KOPT-K1 (cell line): Measurements from ENCODE around the gene FUZ.

ENCODE experiments used
- H3K27ac ChIP-seq: fragments of 200-600 bp; sonication (generic); 2 replicates; pipeline ENCODE4 v1.5.1; 2016; ENCODE audit warnings: antibody characterized with exemption, mild to moderate bottlenecking, low read depth, low read length; ENCODE audit not compliant: poor library complexity, severe bottlenecking
- H3K36me3 ChIP-seq: fragments of 200-600 bp; sonication (generic); 2 replicates; pipeline ENCODE4 v1.5.1; 2017; ENCODE audit warnings: antibody characterized with exemption, mild to moderate bottlenecking, low read length, moderate library complexity; ENCODE audit not compliant: insufficient read depth
- H3K9me3 ChIP-seq: fragments of 200-600 bp; sonication (generic); 2 replicates; pipeline ENCODE4 v1.5.1; 2017; ENCODE audit warnings: antibody characterized with exemption, low read length, mild to moderate bottlenecking; ENCODE audit not compliant: insufficient read depth, poor library complexity, severe bottlenecking

The FUZ gene

GRCh38 chr19:49855277-49855675 lies 42.2 kb upstream of the FUZ start:
- Histone ChIP-seq H3K27ac (no peak overlapping the region), H3K9me3 (no peaks in the 10 kb centered on the region), H3K36me3 (peaks cover 63% of the 10 kb centered on the region)

GRCh38 chr19:49854378-49855263 lies 41.5 kb upstream of the FUZ start:
- Histone ChIP-seq H3K27ac (no peak overlapping the region), H3K9me3 (no peaks in the 10 kb centered on the region), H3K36me3 (peaks cover 57% of the 10 kb centered on the region)

GRCh38 chr19:49853852-49854377 lies 40.8 kb upstream of the FUZ start:
- Histone ChIP-seq H3K9me3 (no peaks in the 10 kb centered on the region), H3K27ac (no peak overlapping the region), H3K36me3 (peaks cover 52% of the 10 kb centered on the region)

GRCh38 chr19:49852631-49853126 lies 39.6 kb upstream of the FUZ start:
- Histone ChIP-seq H3K27ac (no peak overlapping the region), H3K9me3 (no peaks in the 10 kb centered on the region), H3K36me3 (peaks cover 40% of the 10 kb centered on the region)

GRCh38 chr19:49851456-49852259 lies 38.6 kb upstream of the FUZ start:
- Histone ChIP-seq H3K27ac (peak overlapping the region; percentile 87), H3K36me3 (peaks cover 30% of the 10 kb centered on the region), H3K9me3 (no peaks in the 10 kb centered on the region)

- H3K27ac ChIP-seq: peak within 1 kb of the TSS; percentile 87
- H3K36me3 ChIP-seq: peaks cover 20% of the 10 kb centered on the region
- no peaks in the 10 kb centered on the region for H3K9me3 ChIP-seq
These were observed 37.6 kb upstream of the FUZ start, which contains the start of gene PTOV1 for GRCh38 chr19:49850487-49851342. Gene PTOV1 (plus strand): TSS chr19:49851159.

GRCh38 chr19:49850221-49850486 lies 37.1 kb upstream of the FUZ start:
- Histone ChIP-seq H3K27ac (peak overlapping the region; percentile 87), H3K9me3 (no peaks in the 10 kb centered on the region), H3K36me3 (peaks cover 14% of the 10 kb centered on the region)

- peak overlapping the region; percentile 87 for H3K27ac ChIP-seq
- H3K9me3 ChIP-seq: no peaks in the 10 kb centered on the region
- peaks cover 10% of the 10 kb centered on the region; the same call in 1 of the 2 replicates for H3K36me3 ChIP-seq
These were observed 36.5 kb upstream of the FUZ start for GRCh38 chr19:49849433-49850220.

GRCh38 chr19:49848938-49849337 lies 35.8 kb upstream of the FUZ start:
- no peak overlapping the region for H3K27ac ChIP-seq
- no peaks in the 10 kb centered on the region for H3K9me3 ChIP-seq
- H3K36me3 ChIP-seq: peaks cover 3% of the 10 kb centered on the region; the same call in 1 of the 2 replicates

- Histone ChIP-seq H3K36me3 (no peaks in the 10 kb centered on the region), H3K27ac (no peak overlapping the region), H3K9me3 (no peaks in the 10 kb centered on the region)
These were observed 34.9 kb upstream of the FUZ start for GRCh38 chr19:49847731-49848696.

GRCh38 chr19:49846408-49846807 lies 33.3 kb upstream of the FUZ start:
- no peaks in the 10 kb centered on the region for H3K9me3 ChIP-seq
- H3K27ac ChIP-seq: no peak overlapping the region
- H3K36me3 ChIP-seq: no peaks in the 10 kb centered on the region

- Histone ChIP-seq H3K36me3 (peaks cover 7% of the 10 kb centered on the region; the same call in 1 of the 2 replicates), H3K27ac (no peak overlapping the region), H3K9me3 (no peaks in the 10 kb centered on the region)
These were observed 32.3 kb upstream of the FUZ start for GRCh38 chr19:49845414-49845813.
